ENCODE measurements around the gene COPS6.

The COPS6 gene

GRCh38 chr7:100102950-100103840 is 14.4 kb downstream of the COPS6 start:
- DNase-seq = no peak

GRCh38 chr7:100105534-100105933 is 16.8 kb downstream of the COPS6 start:
- no peak for DNase-seq

GRCh38 chr7:100106633-100107032 is 17.9 kb downstream of the COPS6 start:
- DNase-seq = no peak

GRCh38 chr7:100107125-100107737 is 18.5 kb downstream of the COPS6 start:
- no peak for DNase-seq

GRCh38 chr7:100107890-100108289 is 19.1 kb downstream of the COPS6 start:
- DNase-seq = no peak

- no peak for DNase-seq
Observed at GRCh38 chr7:100109521-100110163, 20.9 kb downstream of the COPS6 start.

- no peak for DNase-seq
Observed at GRCh38 chr7:100111156-100111555, 22.4 kb downstream of the COPS6 start.

- peak; percentile 28 for DNase-seq
Observed at GRCh38 chr7:100111914-100112313, 23.1 kb downstream of the COPS6 start.

GRCh38 chr7:100115026-100115425 is 26.3 kb downstream of the COPS6 start:
- no peak for DNase-seq

- DNase-seq = no peak
Observed at GRCh38 chr7:100118388-100119071, 29.8 kb downstream of the COPS6 start.

GRCh38 chr7:100119072-100119969 is 30.6 kb downstream of the COPS6 start, which contains the start of the genes CNPY4 and TAF6:
TSS of gene CNPY4 (plus strand) at chr7:100119634. CDS start at chr7:100119745, 111 bp downstream.
TSS of gene TAF6 (minus strand) at chr7:100119358. CDS start at chr7:100114209, 5,149 bp downstream.
- DNase-seq = peak; percentile 90

- peak; percentile 21 for DNase-seq
Observed at GRCh38 chr7:100119970-100120732, 31.4 kb downstream of the COPS6 start.

GRCh38 chr7:100120733-100121036 is 31.9 kb downstream of the COPS6 start:
- no peak for DNase-seq

GRCh38 chr7:100122067-100122466 is 33.3 kb downstream of the COPS6 start:
- DNase-seq = no peak

- no peak for DNase-seq
Observed at GRCh38 chr7:100122568-100122967, 33.8 kb downstream of the COPS6 start.

GRCh38 chr7:100124301-100125230 is 35.8 kb downstream of the COPS6 start:
- DNase-seq = no peak

- peak; percentile 61 for DNase-seq
Observed at GRCh38 chr7:100126239-100126930, 37.6 kb downstream of the COPS6 start.

- peak; percentile 78 for DNase-seq
Observed at GRCh38 chr7:100126931-100127865, 38.4 kb downstream of the COPS6 start, which contains the start of gene MBLAC1. TSS of gene MBLAC1 (plus strand) at chr7:100126967. CDS start at chr7:100127396, 429 bp downstream.
